HG03025 (cell line): ENCODE data around the gene GK.
A peak's percentile ranks its signal among the peaks of the same experiment; 100 is the strongest.
"Not testable (repeated sequence)": the region's sequence is repeated elsewhere in the genome, so short reads cannot be mapped to it uniquely, and the experiment has no call there.

Experiments used
- ATAC-seq: cut with Tn5 transposase; IDR thresholded peaks from one replicate; pipeline ENCODE4 v1.9.1; 2021; ENCODE audit warnings: mild to moderate bottlenecking, moderate library complexity; ENCODE audit not compliant: unreplicated experiment, low FRiP score

The GK gene

DNA sequence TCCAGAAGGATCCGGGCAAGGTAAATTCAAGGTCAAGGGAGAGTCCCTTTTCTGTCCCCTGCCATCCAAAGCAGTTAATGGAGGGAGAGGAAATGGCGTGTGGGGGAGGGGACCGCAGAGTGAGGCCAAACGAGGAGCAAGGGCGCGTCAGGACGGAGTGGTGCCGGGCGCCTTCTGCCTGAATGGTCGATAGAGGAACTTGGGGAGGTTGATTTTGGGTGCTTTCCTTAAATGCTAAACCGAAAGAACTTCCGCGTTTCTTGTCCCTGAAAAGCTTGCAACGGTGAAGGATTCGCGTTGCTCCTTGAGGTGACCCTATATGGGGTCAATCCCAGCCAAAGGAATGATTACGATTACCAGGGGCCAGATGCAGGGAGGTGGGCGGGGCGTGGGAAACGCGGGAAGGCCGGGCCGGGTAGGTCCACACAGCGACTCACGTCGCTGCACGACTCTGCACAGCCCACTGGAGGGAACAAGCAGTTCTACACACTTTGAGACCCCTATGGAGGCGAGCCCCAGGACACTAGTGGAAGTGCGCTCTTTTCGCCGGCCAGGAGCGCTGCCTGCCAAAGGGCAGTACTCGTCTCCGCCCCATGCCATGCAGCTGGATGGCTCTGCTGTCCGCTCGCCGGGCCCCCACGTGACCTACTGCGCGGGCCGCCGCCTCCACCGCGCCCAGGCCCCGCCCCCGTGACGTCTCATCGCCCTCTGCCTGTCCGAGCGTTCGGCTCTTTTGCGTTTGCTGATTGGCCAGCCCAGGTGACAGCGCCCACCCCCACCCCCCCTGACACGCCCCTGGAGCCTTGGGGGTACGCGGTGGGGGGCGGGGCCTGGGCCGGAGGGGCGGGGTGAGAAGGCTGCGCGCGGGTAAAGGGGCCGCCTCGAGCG is 452 bp upstream of the GK start:
- ATAC-seq = peak; percentile 90

DNA sequence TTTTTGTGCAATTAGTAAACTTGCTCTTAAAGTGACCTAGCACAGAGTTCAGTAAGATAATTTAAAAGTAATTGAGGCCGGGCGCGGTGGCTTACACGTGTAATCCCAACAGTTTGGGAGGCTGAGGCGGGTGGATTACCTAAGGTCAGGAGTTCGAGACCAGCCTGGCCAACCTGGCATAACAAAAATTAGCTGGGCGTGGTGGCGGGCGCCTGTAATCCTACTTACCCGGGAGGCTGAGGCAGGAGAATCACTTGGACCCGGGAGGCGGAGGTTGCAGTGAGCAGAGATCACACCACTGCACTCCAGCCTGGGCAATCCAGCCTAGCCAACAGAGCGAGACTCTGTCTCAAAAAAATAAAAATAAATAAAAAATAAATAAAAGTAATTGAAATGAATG is 1.2 kb downstream of the GK start:
- ATAC-seq = not testable (repeated sequence)

DNA sequence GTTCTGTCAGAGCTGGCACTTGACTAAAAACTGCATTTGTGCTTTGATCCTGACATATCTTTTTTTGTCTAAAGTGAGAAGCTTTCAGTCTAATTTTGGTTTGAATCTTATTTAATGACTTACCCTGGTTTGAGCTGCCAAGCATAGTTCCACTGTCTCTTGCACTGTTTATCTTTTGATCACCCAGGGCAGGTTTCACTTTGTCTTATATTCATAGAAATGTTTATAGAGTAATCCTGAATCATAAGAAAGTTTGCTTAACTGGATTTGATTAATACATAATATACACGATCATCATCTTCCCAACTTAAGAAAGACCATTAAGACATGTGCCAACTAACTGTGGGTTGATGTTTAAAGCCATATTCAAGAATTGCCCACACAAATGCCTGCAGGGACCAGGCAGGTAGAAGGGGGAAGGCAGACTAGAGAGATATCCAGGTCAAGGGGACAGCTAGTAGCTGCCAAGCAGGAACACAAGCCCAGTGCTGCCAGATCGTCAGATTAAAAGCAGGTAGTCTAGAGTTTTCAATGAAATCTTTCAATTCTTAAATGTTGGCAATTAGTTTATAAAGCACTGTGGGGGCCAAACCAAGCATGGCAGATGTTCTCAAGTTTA is 1.9 kb downstream of the GK start:
- no peak for ATAC-seq

DNA sequence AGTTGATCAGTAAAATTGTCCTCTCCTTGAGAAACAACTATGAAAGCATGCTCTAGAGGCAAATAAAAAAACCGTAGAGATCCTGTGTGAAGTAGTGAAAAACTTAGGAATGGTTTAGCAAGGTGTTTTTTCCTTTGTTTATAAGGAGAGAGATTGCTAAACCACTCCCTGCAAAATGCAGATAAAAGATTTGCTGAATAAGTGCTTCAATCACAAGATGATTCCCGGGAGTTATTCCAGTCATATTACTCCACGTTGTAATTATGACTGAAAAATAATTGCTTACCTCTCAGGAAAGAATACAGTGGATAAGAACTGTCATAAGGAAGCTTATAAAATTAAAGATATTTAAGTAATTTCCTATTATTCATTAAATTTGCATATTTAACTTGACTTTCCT is 2.8 kb downstream of the GK start:
- no peak for ATAC-seq

DNA sequence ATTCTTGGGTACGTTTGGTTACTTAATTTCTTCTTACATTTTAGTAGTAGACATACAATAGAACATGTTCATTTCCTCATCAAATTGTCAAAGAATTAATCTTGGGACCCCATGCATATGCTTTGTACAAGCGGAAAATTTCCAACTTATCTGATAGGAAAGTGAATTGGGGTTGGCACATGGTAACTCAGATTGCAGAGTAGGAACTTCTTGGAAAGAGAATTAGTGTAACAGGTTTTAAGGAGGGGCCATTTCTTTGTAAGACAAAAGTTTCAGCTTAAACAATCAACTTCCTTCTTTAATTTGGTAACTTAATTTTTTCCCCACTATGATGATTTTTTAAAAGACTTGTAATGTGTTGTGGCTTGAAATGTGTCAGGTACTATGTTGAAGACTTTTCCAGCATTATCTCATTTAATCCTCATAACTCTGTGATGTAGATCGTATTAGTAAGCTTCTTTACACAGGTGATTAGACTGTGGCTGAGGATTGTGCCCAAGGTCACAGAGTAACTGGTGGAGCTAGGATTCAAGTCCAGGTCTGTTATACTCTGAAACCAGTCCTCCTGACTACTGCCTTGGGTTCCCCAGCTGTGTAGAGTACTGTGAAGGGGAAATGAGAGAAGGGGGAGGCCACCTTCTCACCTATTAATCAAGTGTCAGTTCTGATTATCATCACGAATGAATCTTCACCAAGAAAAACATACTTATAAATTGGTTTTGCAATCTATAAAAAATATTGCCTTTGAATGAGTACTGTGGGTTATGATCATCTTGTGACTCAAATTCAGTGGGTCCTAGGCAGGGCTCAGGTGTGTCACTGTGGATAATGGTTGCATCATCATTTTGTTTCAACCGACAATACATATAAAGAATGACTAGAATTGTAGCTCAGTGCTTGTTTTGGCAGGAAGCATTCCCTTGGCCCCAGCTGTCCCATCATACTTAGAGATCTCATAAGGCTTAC is 4.3 kb downstream of the GK start:
- no peak for ATAC-seq

DNA sequence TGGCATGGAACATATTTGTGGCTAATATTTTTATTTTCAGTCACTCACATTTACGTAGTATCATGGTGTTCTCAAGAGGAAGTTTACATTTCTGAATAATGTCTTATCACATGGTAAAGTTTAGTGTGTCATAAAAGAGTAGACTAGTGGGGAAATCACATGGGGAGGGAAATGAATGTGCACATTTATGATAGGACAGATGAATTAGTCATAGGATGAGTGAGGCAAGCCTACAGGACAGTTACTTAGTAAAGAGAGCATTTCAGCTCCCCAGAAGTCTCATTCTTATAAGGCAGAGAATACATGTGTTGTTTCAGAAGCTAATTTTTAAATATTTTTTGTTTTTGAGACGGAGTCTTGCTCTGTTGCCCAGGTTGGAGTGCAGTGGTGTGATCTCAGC is 6.2 kb downstream of the GK start:
- no peak for ATAC-seq

DNA sequence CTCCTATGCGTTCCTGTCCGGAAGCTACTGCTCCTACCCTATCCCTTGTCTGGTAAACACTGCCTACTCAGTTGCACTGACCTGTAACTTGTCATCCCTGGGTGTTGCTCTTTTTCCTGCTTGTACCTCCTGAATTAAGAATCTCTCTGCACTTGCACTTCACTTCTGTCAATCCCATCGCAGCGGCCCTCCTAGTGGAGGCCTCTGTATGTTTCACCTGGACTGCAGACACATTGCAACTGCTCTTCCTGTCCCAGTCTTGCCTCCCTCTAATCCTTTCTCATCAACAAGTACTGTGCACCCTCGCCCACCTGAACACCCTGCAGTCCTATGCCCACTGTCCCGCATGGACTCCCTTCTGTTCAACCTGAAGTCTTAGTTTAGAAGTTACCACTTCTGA is 8.0 kb downstream of the GK start:
- ATAC-seq = no peak

DNA sequence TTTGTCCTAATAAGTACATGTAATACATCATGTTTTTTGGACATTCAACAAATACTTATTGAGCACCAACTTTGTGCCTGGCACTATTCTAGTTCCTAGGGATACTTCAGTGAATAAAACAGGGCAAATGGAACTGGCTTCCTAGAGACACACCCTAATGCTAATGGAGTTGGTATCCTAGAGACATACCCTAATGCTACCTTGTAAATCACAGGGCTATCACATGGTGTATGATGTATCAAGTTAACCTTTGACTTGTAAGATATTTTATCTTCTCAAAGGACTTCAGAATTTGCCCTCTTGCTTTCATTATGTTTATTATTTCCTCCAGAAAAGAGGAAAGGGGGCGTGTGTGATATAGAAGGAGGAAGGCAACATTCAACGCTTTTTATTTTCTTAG is 10.1 kb downstream of the GK start:
- no peak for ATAC-seq

DNA sequence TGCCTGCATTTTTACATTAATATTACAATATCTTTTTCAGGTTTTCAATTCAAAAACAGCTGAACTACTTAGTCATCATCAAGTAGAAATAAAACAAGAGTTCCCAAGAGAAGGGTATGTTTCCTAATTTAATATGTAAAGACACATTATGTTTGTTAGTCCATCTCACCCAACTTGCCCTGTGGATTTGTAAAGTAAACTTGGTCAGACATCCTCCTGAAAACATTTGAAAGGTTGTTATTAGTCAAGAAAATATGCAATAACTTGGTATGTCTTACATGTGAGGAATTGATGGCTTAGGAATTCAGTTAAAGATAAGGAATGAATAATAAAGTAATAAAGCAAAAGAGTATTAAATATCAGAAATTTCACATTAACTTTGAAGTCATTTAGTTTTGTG is 12.2 kb downstream of the GK start:
- no peak for ATAC-seq

DNA sequence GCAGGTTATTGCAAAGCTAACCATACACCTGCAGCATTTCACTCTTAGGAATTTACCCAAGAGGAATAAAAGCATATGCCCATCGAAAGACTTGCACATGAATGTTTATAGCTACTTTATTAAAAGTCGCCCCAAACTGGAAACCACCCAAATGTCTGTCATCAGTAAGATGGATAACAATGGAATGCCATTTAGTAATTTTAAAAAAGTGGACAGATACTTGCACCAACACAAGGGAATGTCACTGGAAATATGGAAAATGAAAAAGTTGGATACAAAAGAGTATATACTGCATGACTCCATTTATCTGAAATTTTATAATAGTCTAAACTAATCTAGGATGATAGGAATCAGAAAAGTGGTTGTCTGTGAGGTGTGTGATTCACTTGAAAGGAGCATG is 12.9 kb downstream of the GK start:
- no peak for ATAC-seq

DNA sequence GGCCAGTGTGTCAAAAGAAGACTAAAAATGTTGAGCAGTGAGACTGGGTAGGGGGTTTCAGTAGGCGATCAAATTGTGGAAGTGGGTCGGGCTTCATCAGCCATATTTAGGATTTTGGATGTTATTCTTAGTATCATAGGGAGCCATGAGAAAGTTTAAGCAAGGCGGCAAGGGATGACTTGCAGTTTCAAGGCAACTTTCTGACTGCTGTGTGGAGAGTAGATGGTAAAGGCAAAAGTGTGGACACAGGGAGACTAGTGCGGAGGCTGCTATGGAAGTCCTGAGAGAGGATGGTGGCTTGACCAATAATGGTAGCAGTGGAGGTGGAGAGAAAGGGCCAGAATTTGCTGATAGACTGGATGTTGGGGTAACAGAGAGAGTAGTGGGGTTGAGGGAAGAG is 15.4 kb downstream of the GK start:
- no peak for ATAC-seq

DNA sequence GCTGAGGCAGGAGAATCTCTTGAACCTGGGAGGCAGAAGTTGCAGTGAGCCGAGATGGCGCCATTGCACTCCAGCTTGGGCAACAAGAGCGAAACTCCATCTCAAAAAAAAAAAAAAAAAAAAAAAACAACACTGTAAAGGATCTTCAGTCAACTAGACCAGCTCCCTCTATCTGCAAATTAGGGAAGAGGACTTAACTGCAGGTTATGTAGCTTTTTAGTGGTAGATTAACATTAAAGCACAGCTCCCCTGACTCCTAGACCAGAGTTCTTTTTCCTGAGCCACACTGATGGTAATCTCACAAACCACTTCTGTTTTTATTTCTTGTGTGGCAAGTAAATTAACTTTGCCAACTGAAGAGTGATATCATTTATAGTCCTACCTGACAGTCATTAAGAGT is 18.0 kb downstream of the GK start:
- not testable (repeated sequence) for ATAC-seq

DNA sequence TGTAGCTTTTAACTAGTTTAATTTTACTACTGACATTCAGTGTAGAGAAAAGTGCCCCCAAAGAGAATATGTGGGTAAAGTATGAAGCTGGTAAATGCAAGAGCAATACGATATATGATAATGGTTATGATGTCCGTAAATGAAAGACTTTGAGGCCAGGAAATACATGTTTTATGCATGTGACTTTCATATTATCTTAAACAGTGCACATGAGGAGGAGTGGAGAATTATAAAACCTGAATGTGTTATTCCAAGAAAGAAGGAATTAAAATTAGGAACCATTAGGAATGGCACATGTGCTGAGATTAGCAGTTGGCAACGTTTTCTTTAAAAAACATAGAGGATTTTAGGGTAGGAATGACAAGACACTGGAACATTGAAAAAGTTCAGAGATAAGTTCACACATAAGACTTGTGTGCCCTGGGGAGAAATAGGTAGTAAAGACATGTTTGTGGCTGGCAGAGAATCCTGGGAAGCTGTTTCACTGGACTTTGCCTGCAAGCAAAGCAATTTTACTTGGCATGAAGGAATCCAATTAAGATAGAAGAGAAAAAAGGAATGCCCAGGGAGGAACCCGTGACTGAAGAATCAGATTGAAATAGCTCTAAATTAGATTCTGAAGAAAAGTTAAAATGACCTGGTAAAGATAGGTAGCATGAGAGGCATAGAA is 20.0 kb downstream of the GK start:
- ATAC-seq = no peak

DNA sequence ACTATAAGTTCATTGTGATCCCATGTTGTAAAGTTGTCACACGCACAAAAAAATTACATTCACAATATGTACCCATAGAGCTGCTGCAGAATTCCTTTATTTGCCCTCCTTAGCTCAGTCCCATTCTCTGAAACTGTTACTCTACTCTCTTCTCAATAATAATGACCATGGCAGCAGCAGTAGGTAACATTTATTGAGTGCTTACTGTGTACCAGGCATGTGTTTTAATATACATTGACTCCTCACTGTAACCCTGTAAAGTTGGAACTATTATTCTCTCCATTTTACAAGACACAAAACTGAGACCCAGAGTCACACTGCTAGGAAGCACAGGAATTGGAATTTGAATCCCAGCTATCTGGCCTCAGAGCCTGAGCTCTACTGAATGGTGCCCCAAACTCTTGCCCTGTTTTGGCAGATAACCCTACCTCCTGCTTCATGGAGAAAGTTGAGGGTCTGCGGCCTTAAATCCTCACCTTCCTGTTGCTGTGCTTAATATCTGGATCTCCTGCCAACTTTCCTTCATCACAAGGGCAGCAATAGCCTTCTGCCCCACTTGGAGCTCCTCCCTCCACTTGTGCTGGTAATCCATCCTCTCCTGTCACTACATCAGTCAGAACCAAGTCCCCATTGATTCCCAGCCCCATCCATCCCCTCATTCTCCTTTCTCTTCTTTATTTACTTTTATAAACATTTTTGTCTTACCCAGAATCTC is 20.8 kb downstream of the GK start:
- ATAC-seq = no peak

DNA sequence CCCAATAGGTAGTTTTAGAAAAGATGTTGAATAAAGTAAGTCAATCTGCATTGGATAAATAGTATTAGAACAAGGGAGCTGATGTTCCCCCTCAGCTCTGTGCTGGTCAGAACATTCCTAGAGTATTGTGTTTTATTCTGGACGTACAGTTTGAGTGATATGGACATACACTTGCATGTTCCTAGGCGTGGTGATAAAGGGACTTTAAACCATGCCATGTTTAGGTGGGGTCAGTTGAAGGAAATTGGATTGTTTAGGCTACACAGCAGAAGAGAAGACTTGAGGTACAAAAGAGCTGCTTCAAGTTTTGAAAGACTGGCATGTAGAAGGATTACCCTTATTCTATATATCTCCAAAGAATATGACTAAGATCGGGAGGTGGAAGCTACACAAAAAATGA is 21.6 kb downstream of the GK start:
- ATAC-seq = no peak

DNA sequence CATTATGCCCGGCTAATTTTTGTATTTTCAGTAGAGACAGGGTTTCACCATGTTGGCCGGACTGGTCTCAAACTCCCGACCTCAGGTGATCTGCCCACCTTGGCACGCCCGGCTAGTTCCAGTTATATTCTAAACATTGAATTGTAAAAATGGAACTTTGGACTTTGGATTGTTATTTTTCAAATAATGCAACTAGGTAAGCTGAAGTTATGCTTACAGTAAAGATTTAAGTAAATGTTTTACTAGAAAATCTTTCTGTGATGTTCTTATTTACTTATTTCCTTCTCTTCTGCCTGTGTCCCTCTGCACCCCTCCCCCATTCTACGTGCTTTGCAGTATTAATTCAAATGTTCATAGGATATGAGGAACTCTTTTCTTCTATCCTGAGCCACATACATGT is 26.1 kb downstream of the GK start:
- ATAC-seq = no peak

DNA sequence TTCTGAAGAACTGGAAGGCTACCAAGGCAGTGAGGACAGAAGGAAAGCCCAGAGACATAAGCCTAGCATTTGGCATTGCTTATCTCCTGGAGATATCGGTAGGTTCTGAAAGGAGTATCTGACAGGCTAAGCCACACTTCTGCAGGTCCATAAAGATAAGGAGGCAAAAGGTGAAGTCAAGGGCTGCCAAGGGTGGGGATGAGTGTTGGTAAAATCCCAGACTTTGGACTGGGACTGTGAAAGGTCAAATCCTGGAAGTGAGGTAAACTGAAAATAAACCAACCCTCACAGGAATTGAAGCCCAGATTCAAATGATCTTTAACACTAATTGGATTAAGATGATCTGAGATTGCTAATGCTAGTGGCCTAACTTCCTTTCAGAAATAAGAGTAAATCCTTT is 27.4 kb downstream of the GK start:
- ATAC-seq = no peak

DNA sequence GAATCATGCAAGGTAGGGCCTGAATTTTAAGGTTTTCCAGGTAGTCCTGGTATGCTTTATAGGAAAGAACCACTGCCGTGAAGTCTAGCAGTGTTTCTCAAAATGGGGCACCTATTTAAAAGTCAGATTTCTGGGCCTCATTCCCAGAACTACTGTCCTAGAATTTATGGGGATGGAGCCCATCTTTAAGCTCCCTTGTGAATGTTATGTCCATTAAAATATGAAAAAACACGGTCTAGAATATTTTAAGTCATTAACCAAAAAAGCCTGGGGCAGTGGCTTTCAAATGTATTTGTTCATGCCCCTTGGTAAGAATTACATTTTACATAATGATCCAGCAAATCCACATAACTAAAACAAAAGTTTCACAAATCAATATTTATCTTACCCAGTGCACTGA is 35.4 kb downstream of the GK start:
- ATAC-seq = no peak

DNA sequence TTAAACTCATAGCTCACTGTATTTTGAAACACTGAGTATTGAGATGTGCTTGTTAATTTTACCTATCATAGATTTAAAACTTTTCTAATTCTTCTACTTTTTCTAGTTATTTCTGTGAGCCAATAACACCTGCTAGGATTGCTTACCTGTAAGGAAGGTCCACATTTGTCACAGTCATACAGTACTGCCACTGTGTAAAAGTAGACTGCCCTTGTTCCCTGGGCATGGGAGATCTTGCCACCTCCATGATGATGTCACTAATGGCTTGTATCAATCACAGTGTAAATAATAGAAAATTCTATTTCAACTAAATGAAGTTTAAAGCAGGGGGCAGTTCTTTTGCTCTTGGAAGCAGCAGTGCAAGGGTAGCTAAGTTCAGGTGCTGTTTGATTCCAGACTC is 35.9 kb downstream of the GK start:
- no peak for ATAC-seq

DNA sequence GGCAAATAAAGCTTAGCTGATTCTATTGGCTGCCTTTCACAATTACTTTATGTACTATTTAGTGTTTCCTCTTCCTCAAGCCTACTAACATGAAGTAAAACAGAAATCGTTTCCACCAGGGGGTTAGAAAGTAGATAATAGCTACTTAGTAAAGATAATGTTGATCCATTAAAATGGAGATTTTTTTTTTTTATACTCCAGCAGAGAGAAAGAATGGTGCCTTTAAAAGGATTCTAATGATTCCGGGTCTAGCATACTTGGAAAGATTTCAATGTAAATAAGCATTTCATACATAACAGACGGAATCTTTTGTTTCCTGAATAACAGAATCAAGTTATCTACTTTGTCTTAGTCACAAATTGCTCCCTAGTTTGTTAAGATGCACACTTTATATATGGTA is 37.1 kb downstream of the GK start:
- no peak for ATAC-seq
